Measurements from ENCODE around the gene CCNC. TPM values are rescaled to one million over a fixed set of nuclear protein-coding genes. Genes with fewer than 3 reads are reported as not detected.

CCNC gene
- total RNA-seq, 1 donor from 2014 or later, result 52.1 TPM

GRCh38 chr6:99590728-99591672 is 22.5 kb upstream of the CCNC start:
- H3K4me3 Mint-ChIP-seq (ENCODE audit: low read depth), result no peak overlapping the region
- H3K4me1 Mint-ChIP-seq (ENCODE audit: low read depth), result peaks cover 18% of the 10 kb centered on the region
- H3K27me3 Mint-ChIP-seq (ENCODE audit: low read depth), result peaks cover 73% of the 10 kb centered on the region
- H3K36me3 Mint-ChIP-seq (ENCODE audit: low read depth), result no peaks in the 10 kb centered on the region
- no peak overlapping the region for H3K27ac Mint-ChIP-seq
- no peak for DNase-seq (ENCODE audit: low spot score)
- H3K9me3 Mint-ChIP-seq, result no peaks in the 10 kb centered on the region
- intact Hi-C loops (cut with micrococcal nuclease), result loop anchor here (1.0 kb wide), 1 partner anchor 12 kb away; no protein-coding TSS in a partner anchor

- H3K27me3 Mint-ChIP-seq (ENCODE audit: low read depth), result peaks cover 75% of the 10 kb centered on the region
- no peak for DNase-seq (ENCODE audit: low spot score)
- H3K27ac Mint-ChIP-seq, result no peak overlapping the region
- no peaks in the 10 kb centered on the region for H3K9me3 Mint-ChIP-seq
- intact Hi-C loops (cut with micrococcal nuclease), result loop anchor here (2.0 to 10.0 kb wide), 4 partner anchors 21 to 255 kb away; no protein-coding TSS in a partner anchor
- peak overlapping the region; percentile 45 for H3K4me3 Mint-ChIP-seq (ENCODE audit: low read depth)
- H3K36me3 Mint-ChIP-seq (ENCODE audit: low read depth), result no peaks in the 10 kb centered on the region
- peaks cover 18% of the 10 kb centered on the region for H3K4me1 Mint-ChIP-seq (ENCODE audit: low read depth)
Measured at GRCh38 chr6:99589907-99590493, 21.5 kb upstream of the CCNC start.

- intact Hi-C loops (cut with micrococcal nuclease), result loop anchor here (2.0 to 10.0 kb wide), 4 partner anchors 22 to 254 kb away; no protein-coding TSS in a partner anchor
- DNase-seq (ENCODE audit: low spot score), result no peak
- Mint-ChIP-seq H3K4me3 (ENCODE audit: low read depth) (peak overlapping the region; percentile 81), H3K36me3 (ENCODE audit: low read depth) (no peaks in the 10 kb centered on the region), H3K9me3 (no peaks in the 10 kb centered on the region), H3K27me3 (ENCODE audit: low read depth) (peaks cover 74% of the 10 kb centered on the region), H3K4me1 (ENCODE audit: low read depth) (peaks cover 18% of the 10 kb centered on the region), H3K27ac (no peak overlapping the region)
Measured at GRCh38 chr6:99589290-99589672, 20.8 kb upstream of the CCNC start.

- DNase-seq (ENCODE audit: low spot score), result peak; percentile 41
- H3K4me3 Mint-ChIP-seq (ENCODE audit: low read depth), result peak overlapping the region; percentile 81
- peaks cover 18% of the 10 kb centered on the region for H3K4me1 Mint-ChIP-seq (ENCODE audit: low read depth)
- no peaks in the 10 kb centered on the region for H3K9me3 Mint-ChIP-seq
- intact Hi-C loops (cut with micrococcal nuclease), result loop anchor here (1.0 to 10.0 kb wide), 5 partner anchors 22 to 254 kb away; no protein-coding TSS in a partner anchor
- H3K36me3 Mint-ChIP-seq (ENCODE audit: low read depth), result no peaks in the 10 kb centered on the region
- H3K27ac Mint-ChIP-seq, result no peak overlapping the region
- H3K27me3 Mint-ChIP-seq (ENCODE audit: low read depth), result peaks cover 70% of the 10 kb centered on the region
Measured at GRCh38 chr6:99588618-99589289, 20.3 kb upstream of the CCNC start.

- Mint-ChIP-seq H3K36me3 (ENCODE audit: low read depth) (no peaks in the 10 kb centered on the region), H3K9me3 (no peaks in the 10 kb centered on the region), H3K27me3 (ENCODE audit: low read depth) (peaks cover 67% of the 10 kb centered on the region), H3K4me1 (ENCODE audit: low read depth) (peaks cover 18% of the 10 kb centered on the region), H3K27ac (no peak overlapping the region), H3K4me3 (ENCODE audit: low read depth) (no peak overlapping the region)
- intact Hi-C loops (cut with micrococcal nuclease), result loop anchor here (1.0 to 10.0 kb wide), 5 partner anchors 23 to 253 kb away; no protein-coding TSS in a partner anchor
- no peak for DNase-seq (ENCODE audit: low spot score)
Measured at GRCh38 chr6:99587792-99588191, 19.3 kb upstream of the CCNC start.

- Mint-ChIP-seq H3K9me3 (no peaks in the 10 kb centered on the region), H3K36me3 (ENCODE audit: low read depth) (no peaks in the 10 kb centered on the region), H3K4me3 (ENCODE audit: low read depth) (no peak overlapping the region), H3K27ac (no peak overlapping the region), H3K4me1 (ENCODE audit: low read depth) (peaks cover 9% of the 10 kb centered on the region), H3K27me3 (ENCODE audit: low read depth) (peaks cover 51% of the 10 kb centered on the region)
- intact Hi-C loops (cut with micrococcal nuclease), result loop anchor here (10.0 kb wide), 1 partner anchor 245 kb away; no protein-coding TSS in a partner anchor
- no peak for DNase-seq (ENCODE audit: low spot score)
Measured at GRCh38 chr6:99579781-99580180, 11.3 kb upstream of the CCNC start.

GRCh38 chr6:99575544-99576227 is 7.2 kb upstream of the CCNC start:
- peaks cover 48% of the 10 kb centered on the region for H3K27me3 Mint-ChIP-seq (ENCODE audit: low read depth)
- H3K4me1 Mint-ChIP-seq (ENCODE audit: low read depth), result peaks cover 9% of the 10 kb centered on the region
- H3K27ac Mint-ChIP-seq, result no peak overlapping the region
- no peaks in the 10 kb centered on the region for H3K36me3 Mint-ChIP-seq (ENCODE audit: low read depth)
- intact Hi-C loops (cut with micrococcal nuclease), result no loop called here
- no peaks in the 10 kb centered on the region for H3K9me3 Mint-ChIP-seq
- no peak overlapping the region for H3K4me3 Mint-ChIP-seq (ENCODE audit: low read depth)
- DNase-seq (ENCODE audit: low spot score), result no peak

GRCh38 chr6:99573980-99574617 is 5.6 kb upstream of the CCNC start:
- Mint-ChIP-seq H3K4me1 (ENCODE audit: low read depth) (peaks cover 9% of the 10 kb centered on the region), H3K9me3 (no peaks in the 10 kb centered on the region), H3K27me3 (ENCODE audit: low read depth) (peaks cover 41% of the 10 kb centered on the region), H3K36me3 (ENCODE audit: low read depth) (no peaks in the 10 kb centered on the region), H3K4me3 (ENCODE audit: low read depth) (no peak overlapping the region), H3K27ac (no peak overlapping the region)
- intact Hi-C loops (cut with micrococcal nuclease), result no loop called here
- no peak for DNase-seq (ENCODE audit: low spot score)

GRCh38 chr6:99563056-99563723 is 5.3 kb downstream of the CCNC start:
- no peak for DNase-seq (ENCODE audit: low spot score)
- intact Hi-C loops (cut with micrococcal nuclease), result no loop called here
- no peaks in the 10 kb centered on the region for H3K27me3 Mint-ChIP-seq (ENCODE audit: low read depth)
- H3K9me3 Mint-ChIP-seq, result no peaks in the 10 kb centered on the region
- no peak overlapping the region for H3K27ac Mint-ChIP-seq
- peaks cover 39% of the 10 kb centered on the region for H3K36me3 Mint-ChIP-seq (ENCODE audit: low read depth)
- peaks cover 20% of the 10 kb centered on the region for H3K4me1 Mint-ChIP-seq (ENCODE audit: low read depth)
- H3K4me3 Mint-ChIP-seq (ENCODE audit: low read depth), result no peak overlapping the region

GRCh38 chr6:99560668-99561067 is 7.8 kb downstream of the CCNC start:
- Mint-ChIP-seq H3K4me1 (ENCODE audit: low read depth) (peaks cover 10% of the 10 kb centered on the region), H3K9me3 (no peaks in the 10 kb centered on the region), H3K27me3 (ENCODE audit: low read depth) (no peaks in the 10 kb centered on the region), H3K27ac (no peak overlapping the region), H3K36me3 (ENCODE audit: low read depth) (peaks cover 48% of the 10 kb centered on the region), H3K4me3 (ENCODE audit: low read depth) (no peak overlapping the region)
- intact Hi-C loops (cut with micrococcal nuclease), result no loop called here
- no peak for DNase-seq (ENCODE audit: low spot score)

- H3K27ac Mint-ChIP-seq, result no peak overlapping the region
- no peaks in the 10 kb centered on the region for H3K9me3 Mint-ChIP-seq
- H3K36me3 Mint-ChIP-seq (ENCODE audit: low read depth), result peaks cover 63% of the 10 kb centered on the region
- no peaks in the 10 kb centered on the region for H3K27me3 Mint-ChIP-seq (ENCODE audit: low read depth)
- no peak for DNase-seq (ENCODE audit: low spot score)
- H3K4me3 Mint-ChIP-seq (ENCODE audit: low read depth), result no peak overlapping the region
- intact Hi-C loops (cut with micrococcal nuclease), result no loop called here
- peaks cover 6% of the 10 kb centered on the region for H3K4me1 Mint-ChIP-seq (ENCODE audit: low read depth)
Measured at GRCh38 chr6:99559057-99559456, 9.4 kb downstream of the CCNC start.

All from activated T-helper 2 cell treated with anti-CD3 and anti-CD28 coated beads, Interferon-gamma antibody, Interleukin-2, Interleukin-4, amounts not matched to agents 10 μg/mL and 5 μg/mL and 100 μg/mL, durations not matched to agents 14 hours and 24 hours and 36 hours (primary cell).